ENCODE measurements around the gene IL1RAPL1. TPM values are rescaled to one million over a fixed set of nuclear protein-coding genes. Genes with fewer than 3 reads are reported as not detected.

Gene IL1RAPL1
- total and polyA plus RNA-seq, 2 donors (not counting 1 experiment from before 2014, with no cell fraction given), result 0.25 to 2.8 TPM

DNA sequence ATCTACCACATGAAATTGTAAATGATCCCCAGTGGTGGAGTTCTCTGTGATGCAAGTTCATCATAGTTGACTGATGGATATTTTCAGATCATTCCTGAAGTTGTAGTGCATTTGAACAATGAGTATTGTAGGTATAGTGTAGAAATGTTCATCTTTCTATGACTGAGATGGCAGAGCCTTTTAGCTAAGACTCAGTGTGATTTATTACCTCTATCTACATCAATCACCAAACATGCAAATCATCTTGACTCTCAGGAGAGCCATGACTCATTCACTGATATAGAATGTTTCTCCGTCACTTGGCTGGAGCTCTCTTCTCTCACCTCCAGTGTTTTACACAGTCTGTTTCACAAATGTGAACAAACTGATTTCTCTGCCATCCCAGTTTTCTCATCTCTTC is 392.6 kb downstream of the IL1RAPL1 start:
- Histone ChIP-seq H3K79me2 (ENCODE audit: control insufficient read depth, insufficient read depth, low read length) (no peaks in the 10 kb centered on the region), H3K4me1 (ENCODE audit: control insufficient read depth, extremely low read depth, insufficient read depth, low read length) (no peaks in the 10 kb centered on the region), H3K36me3 (ENCODE audit: control insufficient read depth, insufficient read depth, low read length) (no peaks in the 10 kb centered on the region), H3K9ac (ENCODE audit: insufficient read depth, low read length) (no peak overlapping the region), H3K4me2 (ENCODE audit: extremely low read depth, insufficient read depth, low read length) (no peak overlapping the region), H3K27me3 (ENCODE audit: control insufficient read depth, insufficient read depth, low read length) (no peaks in the 10 kb centered on the region), H3K27ac (ENCODE audit: insufficient read depth, low read length) (no peak overlapping the region), H4K20me1 (ENCODE audit: control insufficient read depth, extremely low read depth, insufficient read depth, low read length) (no peaks in the 10 kb centered on the region), H3K9me3 (ENCODE audit: control insufficient read depth, insufficient read depth, low read depth, low read length) (no peaks in the 10 kb centered on the region), H2AFZ (ENCODE audit: low read length) (no peak overlapping the region), H3K4me3 (replicated peaks in 1 of 4; ENCODE audit: control extremely low read depth in 1 of 4, insufficient read depth in 1 of 4, low read depth in 3 of 4, low read length in 4 of 4) (no peak overlapping the region)
- peak in 1 of 2 donors; percentile 56 for DNase-seq (ENCODE audit: low read depth in 2 of 2)
- TF ChIP-seq, protein P1, sequence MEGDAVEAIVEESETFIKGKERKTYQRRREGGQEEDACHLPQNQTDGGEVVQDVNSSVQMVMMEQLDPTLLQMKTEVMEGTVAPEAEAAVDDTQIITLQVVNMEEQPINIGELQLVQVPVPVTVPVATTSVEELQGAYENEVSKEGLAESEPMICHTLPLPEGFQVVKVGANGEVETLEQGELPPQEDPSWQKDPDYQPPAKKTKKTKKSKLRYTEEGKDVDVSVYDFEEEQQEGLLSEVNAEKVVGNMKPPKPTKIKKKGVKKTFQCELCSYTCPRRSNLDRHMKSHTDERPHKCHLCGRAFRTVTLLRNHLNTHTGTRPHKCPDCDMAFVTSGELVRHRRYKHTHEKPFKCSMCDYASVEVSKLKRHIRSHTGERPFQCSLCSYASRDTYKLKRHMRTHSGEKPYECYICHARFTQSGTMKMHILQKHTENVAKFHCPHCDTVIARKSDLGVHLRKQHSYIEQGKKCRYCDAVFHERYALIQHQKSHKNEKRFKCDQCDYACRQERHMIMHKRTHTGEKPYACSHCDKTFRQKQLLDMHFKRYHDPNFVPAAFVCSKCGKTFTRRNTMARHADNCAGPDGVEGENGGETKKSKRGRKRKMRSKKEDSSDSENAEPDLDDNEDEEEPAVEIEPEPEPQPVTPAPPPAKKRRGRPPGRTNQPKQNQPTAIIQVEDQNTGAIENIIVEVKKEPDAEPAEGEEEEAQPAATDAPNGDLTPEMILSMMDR (conservative IDR thresholded peaks at IDR 0.05 in 1 of 2, IDR thresholded peaks at IDR 0.05 in 1 of 2; ENCODE audit: low read depth in 1 of 2, low read length in 2 of 2), result no peak

GRCh38 chrX:28981952-28982351 is 394.7 kb downstream of the IL1RAPL1 start:
- Histone ChIP-seq H3K27ac (ENCODE audit: insufficient read depth, low read length) (no peak overlapping the region), H2AFZ (ENCODE audit: low read length) (no peak overlapping the region), H4K20me1 (ENCODE audit: control insufficient read depth, extremely low read depth, insufficient read depth, low read length) (no peaks in the 10 kb centered on the region), H3K79me2 (ENCODE audit: control insufficient read depth, insufficient read depth, low read length) (no peaks in the 10 kb centered on the region), H3K9me3 (ENCODE audit: control insufficient read depth, insufficient read depth, low read depth, low read length) (no peaks in the 10 kb centered on the region), H3K9ac (ENCODE audit: insufficient read depth, low read length) (no peak overlapping the region), H3K27me3 (ENCODE audit: control insufficient read depth, insufficient read depth, low read length) (no peaks in the 10 kb centered on the region), H3K4me3 (replicated peaks in 1 of 4; ENCODE audit: control extremely low read depth in 1 of 4, insufficient read depth in 1 of 4, low read depth in 3 of 4, low read length in 4 of 4) (no peak overlapping the region), H3K4me1 (ENCODE audit: control insufficient read depth, extremely low read depth, insufficient read depth, low read length) (no peaks in the 10 kb centered on the region), H3K36me3 (ENCODE audit: control insufficient read depth, insufficient read depth, low read length) (no peaks in the 10 kb centered on the region), H3K4me2 (ENCODE audit: extremely low read depth, insufficient read depth, low read length) (no peak overlapping the region)
- TF ChIP-seq, protein P1 (conservative IDR thresholded peaks at IDR 0.05 in 1 of 2, IDR thresholded peaks at IDR 0.05 in 1 of 2; ENCODE audit: low read depth in 1 of 2, low read length in 2 of 2), result no peak
- TF ChIP-seq EZH2 (IDR thresholded peaks at IDR 0.05; ENCODE audit: low read length, missing control alignments), result no peak
- no peak for DNase-seq (ENCODE audit: low read depth in 2 of 2)

DNA sequence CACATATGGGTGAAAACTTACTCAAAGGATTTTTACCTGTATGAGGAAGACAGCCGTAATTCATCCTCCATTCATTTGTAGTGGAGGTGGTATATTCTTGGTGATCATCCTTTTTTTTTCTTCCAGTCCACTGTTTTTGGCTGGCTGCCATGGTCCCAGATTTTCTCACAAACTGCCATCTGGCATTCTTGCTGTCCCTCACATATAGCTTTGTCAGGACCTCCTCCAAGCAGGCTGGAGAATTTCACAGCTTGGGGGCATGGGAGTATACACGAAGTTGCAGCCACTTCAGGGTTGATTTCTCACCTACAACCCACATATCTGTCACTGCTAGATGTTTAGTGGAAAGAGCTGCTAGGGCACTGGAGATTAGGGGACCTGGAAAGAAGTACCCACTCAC is 401.0 kb downstream of the IL1RAPL1 start:
- H3K9me3 ChIP-seq (ENCODE audit: control insufficient read depth, insufficient read depth, low read depth, low read length), result no peaks in the 10 kb centered on the region
- no peak overlapping the region for H3K9ac ChIP-seq (ENCODE audit: insufficient read depth, low read length)
- H3K4me2 ChIP-seq (ENCODE audit: extremely low read depth, insufficient read depth, low read length), result no peak overlapping the region
- no peak overlapping the region for H2AFZ ChIP-seq (ENCODE audit: low read length)
- H3K4me3 ChIP-seq (replicated peaks in 1 of 4; ENCODE audit: control extremely low read depth in 1 of 4, insufficient read depth in 1 of 4, low read depth in 3 of 4, low read length in 4 of 4), result no peak overlapping the region
- H3K4me1 ChIP-seq (ENCODE audit: control insufficient read depth, extremely low read depth, insufficient read depth, low read length), result no peaks in the 10 kb centered on the region
- no peak overlapping the region for H3K27ac ChIP-seq (ENCODE audit: insufficient read depth, low read length)
- H3K27me3 ChIP-seq (ENCODE audit: control insufficient read depth, insufficient read depth, low read length), result no peaks in the 10 kb centered on the region
- no peaks in the 10 kb centered on the region for H3K79me2 ChIP-seq (ENCODE audit: control insufficient read depth, insufficient read depth, low read length)
- TF ChIP-seq, protein P1 (conservative IDR thresholded peaks at IDR 0.05 in 1 of 2, IDR thresholded peaks at IDR 0.05 in 1 of 2; ENCODE audit: low read depth in 1 of 2, low read length in 2 of 2), result no peak
- no peak for TF ChIP-seq EZH2 (IDR thresholded peaks at IDR 0.05; ENCODE audit: low read length, missing control alignments)
- no peak for DNase-seq (ENCODE audit: low read depth in 2 of 2)
- H4K20me1 ChIP-seq (ENCODE audit: control insufficient read depth, extremely low read depth, insufficient read depth, low read length), result no peaks in the 10 kb centered on the region
- H3K36me3 ChIP-seq (ENCODE audit: control insufficient read depth, insufficient read depth, low read length), result no peaks in the 10 kb centered on the region

All from fibroblast of lung (primary cell).